HG02884 (cell line): ENCODE data around the gene MAK.
"Not testable (repeated sequence)": the region's sequence is repeated elsewhere in the genome, so short reads cannot be mapped to it uniquely, and the experiment has no call there.

ENCODE experiments used
- ATAC-seq: cut with Tn5 transposase; IDR thresholded peaks from one replicate; pipeline ENCODE4 v1.9.1; 2021; ENCODE audit warnings: mild to moderate bottlenecking, moderate library complexity; ENCODE audit not compliant: unreplicated experiment

Gene MAK

GRCh38 chr6:10837995-10838793 lies at the start of gene MAK:
Gene MAK (minus strand): TSS chr6:10838539. CDS start chr6:10830648, 7,891 bp downstream.
- ATAC-seq = peak; percentile 80

DNA sequence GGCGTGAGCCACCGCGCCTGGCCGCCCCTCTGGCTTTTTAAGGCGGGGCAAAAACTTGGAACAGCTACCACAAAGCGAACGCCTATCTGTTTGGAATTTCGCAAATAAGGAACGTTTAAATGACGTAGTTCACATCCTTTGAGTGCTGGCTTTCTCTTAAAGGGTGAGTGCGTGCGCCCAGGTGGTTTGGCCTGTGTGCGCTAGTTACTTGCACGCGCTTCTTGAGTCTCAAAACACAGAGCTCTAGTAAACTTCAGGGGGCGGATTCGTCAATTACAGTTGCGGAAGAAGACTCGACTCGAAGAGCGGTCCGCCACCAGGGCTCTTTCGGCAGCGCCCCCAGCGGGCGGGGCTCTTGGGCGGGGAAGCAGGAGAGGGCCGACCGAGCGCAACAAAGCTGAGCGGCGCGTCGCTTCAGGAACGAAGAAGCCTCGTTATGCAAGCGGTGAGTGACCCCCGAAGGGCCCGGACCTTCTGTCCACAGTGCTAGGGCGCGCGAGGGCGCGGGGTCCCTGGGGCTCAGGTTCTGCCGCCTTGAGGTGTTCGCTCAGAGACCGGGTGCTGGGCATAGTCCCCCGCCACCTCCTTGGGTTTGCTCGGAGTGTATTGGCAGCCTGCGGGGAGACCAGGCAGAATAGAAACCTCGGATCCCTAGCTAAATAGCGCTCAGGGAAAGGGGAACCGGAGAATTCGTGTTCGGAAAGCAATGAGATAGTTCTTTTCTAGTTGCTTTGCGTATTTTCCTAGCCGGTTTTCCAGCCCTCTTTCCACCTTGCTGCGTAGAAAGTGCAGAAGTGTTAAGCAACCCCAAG lies 48.6 kb upstream of the MAK start, which contains the start of gene SYCP2L:
TSS of gene SYCP2L (plus strand) at position 362 of the 812 bp plus-strand sequence. CDS start at position 437, 75 bp downstream.
- no peak for ATAC-seq

GRCh38 chr6:10886365-10886690 lies 48.0 kb upstream of the MAK start:
- not testable (repeated sequence) for ATAC-seq

DNA sequence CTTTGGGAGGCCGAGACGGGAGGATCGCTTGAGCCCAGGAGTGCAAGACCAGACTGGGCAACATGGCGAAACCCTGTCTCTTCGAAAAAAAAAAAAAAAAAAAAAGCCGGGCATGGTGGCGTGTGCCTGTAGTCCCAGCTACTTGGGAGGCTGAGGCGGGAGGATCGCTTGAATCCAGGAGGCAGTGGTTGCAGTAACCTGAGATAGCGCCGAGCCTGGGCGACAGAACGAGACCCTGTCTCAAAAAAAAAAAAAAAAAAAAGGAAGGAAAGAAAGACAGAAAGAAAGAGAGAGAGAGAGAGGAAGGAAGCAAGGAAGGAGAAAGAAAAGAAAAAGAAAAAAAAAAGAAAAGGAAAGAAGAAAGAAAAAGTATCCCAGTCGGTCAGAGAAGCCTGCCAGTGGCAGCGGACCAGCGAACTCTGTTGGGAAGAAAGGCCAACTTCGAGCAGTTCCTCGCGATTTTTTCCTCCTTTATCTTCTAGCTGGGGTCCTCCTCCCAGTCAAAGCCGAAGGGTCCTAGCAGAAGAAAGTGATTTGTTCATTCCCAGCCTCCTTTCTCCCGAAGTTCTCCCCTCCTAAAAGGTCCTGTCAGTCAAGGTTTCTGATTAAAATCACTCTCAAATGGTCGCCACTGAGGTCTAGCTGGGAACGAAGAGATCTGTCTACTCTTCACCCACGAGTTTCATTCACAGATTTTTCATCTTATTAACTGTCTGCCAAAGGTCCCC lies 46.1 kb upstream of the MAK start:
- ATAC-seq = no peak

DNA sequence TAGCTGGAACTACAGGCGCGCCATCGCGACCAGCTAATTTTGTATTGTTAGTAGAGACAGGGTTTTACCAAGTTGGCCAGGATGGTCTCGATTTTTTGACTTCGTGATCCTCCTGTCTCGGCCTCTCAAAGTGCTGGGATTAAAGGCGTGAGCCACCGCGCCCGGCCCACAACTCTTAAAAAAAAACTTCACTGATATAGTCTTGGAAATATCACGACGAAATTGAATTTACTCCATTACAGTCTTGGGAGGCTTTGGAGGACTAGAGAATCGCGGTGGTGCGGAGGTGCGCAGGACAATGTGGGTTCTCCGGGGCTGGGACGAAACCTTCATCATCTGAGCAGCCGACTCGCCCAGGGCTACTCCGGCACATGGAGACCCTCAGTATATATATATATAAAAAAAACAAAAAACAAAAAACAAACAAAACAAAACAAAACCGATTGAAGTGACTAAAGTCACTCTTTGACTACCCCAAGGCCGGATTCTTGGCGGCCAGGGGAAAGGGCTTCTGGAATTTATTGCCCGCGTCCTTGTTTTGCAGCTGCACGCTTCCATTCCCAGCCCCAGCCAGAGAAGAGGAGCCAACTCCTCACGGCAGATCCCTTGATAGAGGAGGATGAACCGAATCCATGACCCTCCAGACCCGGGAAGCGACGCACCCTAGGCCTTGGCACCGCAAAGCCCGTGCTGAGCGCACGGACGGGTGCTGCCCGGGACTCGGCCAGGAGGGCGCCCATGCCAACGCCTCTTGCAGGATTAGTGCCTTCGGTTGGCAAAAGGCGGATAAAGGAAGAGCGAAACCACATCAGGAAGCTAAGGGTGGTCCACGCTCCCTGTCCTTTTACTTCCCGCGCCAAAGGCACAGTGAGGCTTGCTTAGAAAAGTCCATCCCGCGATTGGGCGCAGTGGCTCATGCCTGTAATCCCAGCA lies 45.2 kb upstream of the MAK start:
- ATAC-seq = no peak

DNA sequence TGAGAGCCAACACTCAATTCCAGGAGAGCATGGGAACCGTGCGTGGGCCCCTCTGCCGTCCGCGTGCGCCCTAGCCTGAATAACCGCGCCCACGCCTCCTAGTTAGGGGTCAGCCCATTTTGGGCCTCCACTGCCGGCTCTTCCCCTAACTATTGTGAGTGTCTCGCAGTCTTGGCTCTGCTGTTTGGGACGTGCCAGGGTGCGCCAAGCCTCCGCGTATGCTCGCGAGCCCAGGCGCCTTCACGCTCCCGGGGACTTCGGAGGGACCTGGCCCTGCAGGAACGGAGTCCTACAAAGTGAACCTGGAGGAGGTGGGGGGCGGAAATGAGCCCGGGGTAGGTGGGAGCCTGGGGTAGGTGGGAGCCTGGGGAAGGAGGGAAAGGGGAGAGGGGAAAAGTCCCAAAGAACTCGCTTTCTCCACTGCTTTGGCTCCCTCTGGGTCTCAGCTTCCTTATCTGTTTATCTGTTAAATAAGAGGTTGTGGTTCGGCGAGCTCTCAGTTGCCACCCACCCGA lies 44.4 kb upstream of the MAK start:
- ATAC-seq = no peak

- ATAC-seq = not testable (repeated sequence)
Measured at GRCh38 chr6:10882253-10882630, 43.9 kb upstream of the MAK start.

DNA sequence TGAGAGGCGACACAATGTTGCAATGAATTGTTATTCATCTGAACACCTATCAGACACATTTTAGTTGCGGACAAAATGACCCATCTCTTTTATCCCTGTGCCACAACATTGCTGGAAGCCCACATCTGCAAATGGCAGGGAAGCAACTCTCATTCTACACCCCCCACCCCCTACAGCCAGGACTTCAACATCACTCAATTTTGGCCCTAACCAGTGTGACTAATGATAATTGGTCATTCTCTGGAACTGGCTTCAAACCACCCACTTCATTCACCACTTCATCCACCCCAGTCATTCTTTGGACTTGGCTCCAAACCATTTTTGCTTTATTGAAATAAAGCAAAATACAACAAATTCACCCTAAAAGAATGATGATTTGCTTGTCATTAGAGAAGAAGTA lies 42.0 kb upstream of the MAK start:
- ATAC-seq = no peak

GRCh38 chr6:10877871-10878270 lies 39.5 kb upstream of the MAK start:
- no peak for ATAC-seq

- no peak for ATAC-seq
Measured at GRCh38 chr6:10877012-10877411, 38.7 kb upstream of the MAK start.

GRCh38 chr6:10875026-10875425 lies 36.7 kb upstream of the MAK start:
- ATAC-seq = no peak

- ATAC-seq = no peak
Measured at GRCh38 chr6:10874207-10874606, 35.9 kb upstream of the MAK start.

- ATAC-seq = no peak
Measured at GRCh38 chr6:10873374-10873773, 35.0 kb upstream of the MAK start.

- no peak for ATAC-seq
Measured at GRCh38 chr6:10867952-10868351, 29.6 kb upstream of the MAK start.

GRCh38 chr6:10866709-10867108 lies 28.4 kb upstream of the MAK start:
- ATAC-seq = not testable (repeated sequence)

- not testable (repeated sequence) for ATAC-seq
Measured at GRCh38 chr6:10863031-10863430, 24.7 kb upstream of the MAK start.

DNA sequence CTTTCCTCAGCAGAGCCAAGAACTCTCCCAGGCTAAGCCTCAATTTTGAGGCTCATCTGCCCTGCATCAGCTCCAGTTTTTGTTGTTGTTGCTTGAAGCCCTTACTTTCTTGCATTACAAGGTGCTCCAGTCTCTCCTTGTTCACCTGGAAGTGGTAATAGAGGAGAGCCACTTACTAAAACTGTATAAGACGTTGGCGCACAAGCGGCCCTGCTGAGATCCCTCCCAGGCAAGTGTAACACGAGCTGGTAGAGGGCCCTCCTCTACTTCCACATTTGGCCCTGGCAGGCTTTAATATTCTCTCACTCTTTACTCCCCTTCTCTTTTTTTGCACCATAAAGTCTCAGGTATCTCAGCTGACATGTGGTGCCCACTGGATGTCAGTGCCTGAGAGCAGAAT lies 24.0 kb upstream of the MAK start:
- no peak for ATAC-seq

DNA sequence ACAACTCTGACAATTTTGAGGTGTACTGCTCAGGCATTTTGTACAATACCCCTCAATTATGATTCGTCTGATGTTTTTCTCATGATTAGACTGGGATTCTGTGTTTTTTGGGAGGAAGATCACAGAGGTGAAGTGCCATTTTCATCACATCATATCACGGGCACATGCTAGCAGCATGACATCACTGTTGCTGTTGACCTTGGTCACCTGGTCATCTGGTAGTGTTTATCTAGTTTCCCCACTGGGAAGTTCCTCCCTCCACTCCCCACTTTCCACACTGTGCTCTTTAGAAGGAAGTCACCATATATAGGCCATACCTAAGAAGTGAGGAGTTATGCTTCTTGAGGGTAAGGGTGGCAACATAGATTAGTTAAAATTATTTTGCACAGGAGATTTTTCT lies 22.7 kb upstream of the MAK start:
- ATAC-seq = no peak

GRCh38 chr6:10857259-10857658 lies 18.9 kb upstream of the MAK start:
- no peak for ATAC-seq
